Measurements from ENCODE around the gene TSPAN14.

TSPAN14 gene

GRCh38 chr10:80425901-80426300, 28.2 kb upstream of the TSPAN14 start:
- DNase-seq, result no peak

DNA sequence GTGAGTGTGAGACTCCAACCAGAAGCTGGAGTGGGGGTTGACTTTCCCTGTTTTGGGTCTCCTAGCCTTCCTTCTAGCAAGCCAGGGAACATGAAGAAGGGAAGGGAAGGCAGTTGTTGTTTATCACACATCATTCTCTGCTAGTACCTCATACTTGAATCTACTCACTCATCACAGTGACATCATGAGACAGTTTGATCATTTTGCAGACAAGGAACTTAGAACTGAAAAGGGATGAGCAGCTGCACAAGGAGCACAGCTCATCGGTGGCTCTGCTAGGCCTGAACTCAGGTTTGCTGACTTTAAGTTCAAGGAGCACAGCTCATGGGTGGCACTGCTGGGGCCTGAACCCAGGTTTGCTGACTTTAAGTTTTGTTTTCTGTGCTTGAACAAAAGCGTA, 26.6 kb upstream of the TSPAN14 start:
- DNase-seq, result no peak

- peak; percentile 34 for DNase-seq
Measured at GRCh38 chr10:80429521-80429973, 24.6 kb upstream of the TSPAN14 start.

DNA sequence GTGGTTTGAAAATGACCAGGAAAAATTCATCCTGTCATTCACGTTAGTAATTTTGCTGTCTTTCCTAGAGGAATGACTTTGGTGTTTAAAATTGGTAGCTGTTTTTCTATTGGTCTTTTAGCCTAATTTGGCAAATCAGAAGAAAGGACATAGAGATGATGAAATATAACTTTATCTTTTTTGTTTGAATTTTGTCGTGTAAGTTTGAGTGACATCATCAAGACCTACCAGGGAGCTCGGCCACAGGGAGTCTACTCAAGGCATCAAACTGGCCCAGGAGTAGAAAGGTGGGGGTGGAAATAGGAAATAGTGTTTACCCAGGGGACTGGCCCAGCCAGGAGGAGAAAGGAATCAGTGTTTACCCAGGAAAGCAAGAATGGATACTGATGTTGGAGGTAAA, 21.0 kb upstream of the TSPAN14 start:
- no peak for DNase-seq

DNA sequence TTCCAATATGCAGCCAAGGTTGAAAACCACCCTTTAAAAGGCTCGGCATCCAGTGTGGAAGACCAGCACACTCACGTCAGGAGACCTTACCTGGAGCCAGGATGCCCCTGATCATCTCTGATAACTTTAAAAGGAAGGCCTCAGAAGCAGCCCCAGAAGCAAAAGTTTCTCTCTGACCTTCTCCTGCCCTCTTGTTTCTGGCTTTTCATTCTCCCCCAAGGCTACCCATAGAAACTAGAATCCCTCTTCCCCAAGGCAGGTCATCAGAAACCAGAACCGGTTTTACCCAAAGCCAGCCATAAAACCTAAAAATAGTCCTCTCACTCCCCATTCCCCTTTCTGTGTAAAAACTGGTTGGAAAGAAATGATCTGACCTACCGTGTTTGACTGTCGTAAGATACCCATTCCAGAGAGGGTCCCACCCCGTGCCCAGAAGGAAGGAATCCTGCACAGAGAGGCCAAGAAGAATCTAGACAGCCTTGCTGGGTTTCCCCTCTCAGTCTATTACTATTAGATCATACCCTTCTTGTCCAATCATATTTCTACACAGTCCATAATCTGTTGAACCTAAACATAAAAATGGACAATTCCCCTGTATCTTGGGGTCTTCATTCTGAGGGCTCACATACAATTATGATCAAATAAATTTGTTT, 17.5 kb upstream of the TSPAN14 start:
- DNase-seq, result no peak

DNA sequence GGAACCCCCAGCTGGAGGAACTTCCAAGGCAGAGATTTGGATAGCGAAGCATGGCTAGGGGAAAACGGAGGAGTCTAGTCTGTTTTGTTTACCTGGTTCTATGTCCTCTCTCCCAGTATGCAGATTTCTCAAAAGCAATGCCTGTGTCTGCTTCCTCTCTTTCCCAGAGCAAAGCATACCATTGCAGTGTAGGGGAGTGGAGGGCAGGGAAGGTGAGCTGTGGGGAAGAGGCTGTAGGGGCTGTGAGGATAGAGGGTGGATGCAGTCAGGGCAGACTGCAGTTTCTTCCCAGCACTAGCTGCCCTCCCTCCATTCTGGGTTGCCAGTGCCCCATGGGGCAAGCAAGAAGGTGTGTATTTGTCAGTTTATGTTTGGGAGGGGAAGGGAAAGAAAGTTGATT, 16.9 kb upstream of the TSPAN14 start:
- no peak for DNase-seq

- DNase-seq, result no peak
Measured at GRCh38 chr10:80441831-80442230, 12.3 kb upstream of the TSPAN14 start.

DNA sequence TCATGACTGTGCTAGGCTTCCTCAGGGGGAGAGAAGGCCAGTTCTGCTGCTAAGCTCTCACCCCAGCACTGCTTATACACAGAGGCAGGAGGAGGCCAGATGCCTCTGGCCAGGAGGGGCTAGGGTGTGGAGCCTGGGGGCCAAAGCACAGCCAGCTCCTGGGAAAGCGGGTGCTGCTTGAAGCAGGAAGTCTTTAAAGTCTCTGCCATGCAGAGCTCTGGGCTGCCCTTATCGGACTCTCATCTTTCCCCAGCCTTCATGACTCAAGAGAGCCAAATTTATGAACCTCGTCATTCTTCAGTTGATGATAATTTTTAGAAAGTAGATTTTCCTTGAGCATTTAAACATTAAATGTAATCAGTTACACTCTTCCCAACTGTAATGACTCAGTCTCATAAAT, 11.2 kb upstream of the TSPAN14 start:
- DNase-seq, result peak; percentile 63

DNA sequence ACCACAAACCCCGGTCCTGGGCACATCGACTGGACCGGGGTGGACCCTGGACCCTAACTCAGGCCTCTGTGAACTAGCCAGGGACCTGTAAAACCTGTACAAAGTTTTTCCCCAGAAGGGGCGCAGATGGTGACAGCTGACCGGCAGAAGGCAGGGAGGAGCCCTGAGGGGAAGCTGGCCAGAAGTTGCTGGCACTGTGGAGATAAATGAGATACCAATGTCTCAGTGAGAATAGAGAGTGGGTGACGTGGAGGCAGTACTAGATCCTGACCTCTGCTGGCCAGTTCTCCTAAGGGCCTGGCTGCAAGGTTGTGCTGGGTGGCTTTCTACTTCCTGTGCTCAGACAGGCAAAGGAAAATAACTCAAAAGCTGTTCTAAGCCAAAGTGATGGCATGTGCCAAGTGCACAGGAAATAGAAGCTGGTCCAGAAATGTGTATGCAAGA, 10.6 kb upstream of the TSPAN14 start:
- DNase-seq, result peak; percentile 92

GRCh38 chr10:80444124-80444523, 10.0 kb upstream of the TSPAN14 start:
- no peak for DNase-seq

DNA sequence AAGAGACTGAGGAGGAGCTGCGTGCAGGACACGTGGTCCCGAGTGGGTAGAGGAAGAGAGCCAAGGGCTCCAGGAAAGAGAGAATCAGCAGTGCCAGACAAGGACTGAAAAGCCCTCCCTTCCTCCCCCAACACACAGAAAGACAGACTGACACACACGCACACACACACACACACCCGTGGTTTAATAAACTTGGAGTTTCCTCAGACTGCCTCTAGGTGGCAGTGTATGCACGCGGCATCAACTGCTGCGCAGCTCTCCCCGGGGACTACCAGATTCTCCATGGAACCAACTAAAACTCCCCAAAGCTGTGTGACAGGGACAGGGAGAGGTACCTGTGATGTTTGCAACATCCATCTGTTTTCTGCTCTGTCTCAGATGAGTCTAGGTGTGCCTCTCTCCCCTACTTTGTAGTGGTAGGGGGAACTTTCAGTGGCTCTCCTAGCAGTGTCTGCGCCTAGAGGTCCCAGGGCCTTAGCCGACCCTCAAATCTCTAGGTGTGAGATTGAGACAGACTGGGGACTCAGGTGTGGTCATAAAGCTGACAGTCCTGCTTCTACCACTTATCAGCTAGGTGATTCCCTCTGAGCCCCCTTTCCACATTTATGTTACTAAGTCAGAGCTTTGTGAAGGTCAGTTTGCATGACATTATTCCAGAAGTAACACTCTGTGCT, 9.3 kb upstream of the TSPAN14 start:
- peak; percentile 86 for DNase-seq

GRCh38 chr10:80447436-80448190, 6.5 kb upstream of the TSPAN14 start:
- no peak for DNase-seq

- no peak for DNase-seq
Measured at GRCh38 chr10:80448209-80448942, 5.7 kb upstream of the TSPAN14 start.

GRCh38 chr10:80449520-80449919, 4.6 kb upstream of the TSPAN14 start:
- no peak for DNase-seq

- peak; percentile 4 for DNase-seq
Measured at GRCh38 chr10:80451132-80451531, 3.0 kb upstream of the TSPAN14 start.

GRCh38 chr10:80452069-80452468, 2.0 kb upstream of the TSPAN14 start:
- DNase-seq, result no peak

GRCh38 chr10:80452640-80453039, 1.5 kb upstream of the TSPAN14 start:
- no peak for DNase-seq

- DNase-seq, result no peak
Measured at GRCh38 chr10:80453056-80453841, 861 bp upstream of the TSPAN14 start.

- peak; percentile 60 for DNase-seq
Measured at GRCh38 chr10:80454513-80455460, 677 bp downstream of the TSPAN14 start.

DNA sequence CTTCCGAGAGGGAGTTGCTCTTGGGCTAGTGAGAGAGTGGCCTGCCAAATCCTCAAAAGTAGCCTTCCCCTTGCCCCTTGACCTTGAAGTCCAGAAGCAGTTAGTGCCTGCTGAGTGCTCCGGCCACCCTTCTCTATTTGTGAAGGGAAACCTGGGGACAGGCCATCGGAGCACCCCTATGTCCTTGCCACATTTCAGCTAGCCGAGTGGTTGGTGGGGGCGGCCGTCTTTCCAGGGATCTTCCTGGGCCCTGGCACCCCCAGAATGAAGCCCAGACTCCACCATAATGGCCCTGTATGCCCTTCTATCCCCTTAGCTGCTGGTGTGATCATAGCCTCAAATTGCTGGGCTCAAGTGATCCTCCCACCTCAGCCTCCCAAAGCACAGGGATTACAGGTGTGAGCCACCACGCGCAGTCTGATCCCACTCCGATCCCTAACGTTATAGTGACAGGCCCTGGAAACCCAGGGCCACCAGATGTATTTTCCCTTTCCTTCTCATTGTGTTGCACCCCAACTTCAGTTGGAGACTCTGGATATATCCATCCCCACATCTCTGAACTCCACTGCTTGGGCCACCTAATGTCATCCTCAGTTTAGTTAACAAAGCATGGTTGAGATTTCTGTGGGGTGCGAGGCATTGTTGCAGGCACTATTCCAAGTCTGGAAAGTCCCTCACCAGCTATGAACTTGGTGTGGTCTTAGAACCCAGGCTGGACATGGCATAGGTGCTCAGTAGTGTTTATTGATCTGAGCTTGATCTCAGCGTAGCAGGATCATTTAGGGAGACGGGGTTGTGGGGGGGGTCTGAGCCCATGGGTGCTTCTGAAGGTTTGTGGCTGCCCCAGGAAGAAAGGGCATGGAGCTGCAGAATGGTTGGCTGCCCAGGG, 1.6 kb downstream of the TSPAN14 start:
- no peak for DNase-seq

Data from hematopoietic multipotent progenitor cell treated with erythropoietin and hydrocortisone succinate and interleukin-3 and kit ligand, for 6 days (in vitro differentiated cells).